Activated naive CD4-positive, alpha-beta T cell treated with anti-CD3 and anti-CD28 coated beads, Interleukin-2, amount 10 ng/mL, durations not matched to agents 7 days and 5 days (primary cell): ENCODE measurements around the gene LSAMP.

Experiments used
- CTCF ChIA-PET: fragments of 350-600 bp; sonication (Branson Sonifier 250); formaldehyde crosslinking; loops from one replicate; lab custom pipeline; 2021; ENCODE audit warnings: antibody characterized with exemption; lab: Charles Lee
- DNase-seq: peaks from one replicate; pipeline ENCODE4 v3.0.0-alpha.2; 2020
- H3K27ac Mint-ChIP-seq: one replicate; pipeline ENCODE4 v1.8.0; 2021; ENCODE audit warnings: mild to moderate bottlenecking, moderate library complexity, mixed read lengths
- H3K27me3 Mint-ChIP-seq: one replicate; pipeline ENCODE4 v1.8.0; 2021; ENCODE audit warnings: mild to moderate bottlenecking, mixed read lengths
- H3K36me3 Mint-ChIP-seq: one replicate; pipeline ENCODE4 v1.8.0; 2021; ENCODE audit warnings: mixed read lengths
- H3K4me1 Mint-ChIP-seq: one replicate; pipeline ENCODE4 v1.8.0; 2021; ENCODE audit warnings: mixed read lengths
- H3K4me3 Mint-ChIP-seq: one replicate; pipeline ENCODE4 v1.8.0; 2021; ENCODE audit warnings: mild to moderate bottlenecking, moderate library complexity, mixed read lengths
- H3K9me3 Mint-ChIP-seq: one replicate; pipeline ENCODE4 v1.8.0; 2021; ENCODE audit warnings: mixed read lengths

LSAMP gene

DNA sequence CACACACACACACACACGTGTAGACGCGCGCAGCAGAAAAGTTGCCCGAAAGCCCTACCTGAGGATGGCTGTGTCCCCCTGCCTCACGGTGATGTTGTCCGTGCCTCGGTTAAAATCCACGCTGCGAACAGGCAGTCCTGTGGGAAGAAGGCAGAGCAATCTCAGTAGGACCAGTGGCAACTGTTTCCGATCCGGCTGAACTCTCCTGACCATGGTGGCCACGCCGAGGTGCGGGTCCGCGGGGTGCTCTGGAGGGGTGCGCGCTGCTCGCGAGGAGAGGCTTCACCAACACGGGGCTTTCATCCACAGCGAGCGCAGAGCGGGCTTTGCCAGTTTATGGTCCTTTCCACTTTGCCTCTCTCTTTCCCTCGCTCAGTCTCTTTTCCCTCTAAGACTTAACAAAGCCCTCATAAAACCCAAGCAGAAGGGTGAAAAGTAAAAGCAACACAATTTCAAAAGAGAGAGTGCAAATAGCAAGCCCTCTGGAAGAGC is 422 bp downstream of the LSAMP start:
- Mint-ChIP-seq H3K27me3 (peaks cover 16% of the 10 kb centered on the region), H3K36me3 (no peaks in the 10 kb centered on the region), H3K9me3 (peaks cover 4% of the 10 kb centered on the region), H3K27ac (no peak overlapping the region), H3K4me1 (no peaks in the 10 kb centered on the region), H3K4me3 (no peak overlapping the region)
- CTCF ChIA-PET, result no interaction called here
- DNase-seq, result no peak

DNA sequence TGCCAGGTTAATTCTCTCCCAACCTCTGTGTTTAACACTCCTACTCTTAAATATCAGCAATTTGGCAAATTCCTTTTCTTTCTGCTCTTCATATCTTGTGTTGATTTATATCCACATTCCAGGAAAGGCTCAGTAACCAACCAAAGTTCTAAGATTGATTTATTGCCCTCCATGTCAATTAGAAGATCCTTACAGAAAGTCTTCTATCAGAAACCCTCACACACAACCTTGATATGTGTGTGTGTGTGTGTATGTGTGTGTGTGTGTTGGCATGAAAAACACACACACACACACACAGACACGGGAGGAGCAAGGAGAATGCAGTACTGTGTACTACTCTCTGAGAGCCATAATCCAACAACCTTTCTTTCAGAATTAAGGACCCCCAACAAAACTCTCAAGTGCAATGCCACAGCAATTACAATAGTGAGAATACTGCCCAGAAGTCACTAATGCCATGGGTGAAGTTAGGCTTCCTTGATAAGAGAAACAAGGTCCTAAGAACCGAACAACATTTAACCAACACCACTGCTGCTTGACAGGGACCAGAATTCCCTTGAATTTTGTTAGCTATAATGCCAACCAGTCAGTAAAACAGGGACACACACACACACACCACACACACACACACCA is 1.1 kb downstream of the LSAMP start:
- no peak overlapping the region for H3K27ac Mint-ChIP-seq
- H3K4me1 Mint-ChIP-seq, result no peaks in the 10 kb centered on the region
- no peaks in the 10 kb centered on the region for H3K36me3 Mint-ChIP-seq
- peaks cover 16% of the 10 kb centered on the region for H3K27me3 Mint-ChIP-seq
- no peak overlapping the region for H3K4me3 Mint-ChIP-seq
- CTCF ChIA-PET, result no interaction called here
- DNase-seq, result no peak
- H3K9me3 Mint-ChIP-seq, result peaks cover 2% of the 10 kb centered on the region

DNA sequence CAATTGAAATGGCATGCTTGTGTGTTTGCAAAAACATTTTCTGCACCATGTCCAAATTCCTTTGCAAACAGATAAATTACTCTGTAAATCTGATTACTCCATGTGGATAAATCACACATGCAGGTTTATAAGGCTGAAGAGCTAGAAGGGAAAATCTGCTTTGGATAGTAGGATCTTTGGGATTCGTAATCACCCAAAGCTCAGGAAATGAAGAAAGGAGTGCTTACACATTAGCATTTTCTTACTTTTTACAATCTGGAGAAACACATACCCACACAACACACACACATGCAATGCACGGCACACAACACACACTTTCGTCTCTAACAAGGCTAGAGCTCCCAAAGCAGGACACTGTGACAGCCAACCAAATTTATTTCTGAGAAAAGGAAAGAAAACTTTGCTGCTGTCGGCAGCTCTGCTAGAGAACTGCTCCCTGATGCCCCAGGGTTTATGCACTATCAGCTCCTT is 2.1 kb downstream of the LSAMP start:
- Mint-ChIP-seq H3K27me3 (peaks cover 16% of the 10 kb centered on the region), H3K36me3 (no peaks in the 10 kb centered on the region), H3K9me3 (peaks cover 2% of the 10 kb centered on the region), H3K4me3 (no peak overlapping the region), H3K4me1 (no peaks in the 10 kb centered on the region), H3K27ac (no peak overlapping the region)
- CTCF ChIA-PET, result no interaction called here
- no peak for DNase-seq

DNA sequence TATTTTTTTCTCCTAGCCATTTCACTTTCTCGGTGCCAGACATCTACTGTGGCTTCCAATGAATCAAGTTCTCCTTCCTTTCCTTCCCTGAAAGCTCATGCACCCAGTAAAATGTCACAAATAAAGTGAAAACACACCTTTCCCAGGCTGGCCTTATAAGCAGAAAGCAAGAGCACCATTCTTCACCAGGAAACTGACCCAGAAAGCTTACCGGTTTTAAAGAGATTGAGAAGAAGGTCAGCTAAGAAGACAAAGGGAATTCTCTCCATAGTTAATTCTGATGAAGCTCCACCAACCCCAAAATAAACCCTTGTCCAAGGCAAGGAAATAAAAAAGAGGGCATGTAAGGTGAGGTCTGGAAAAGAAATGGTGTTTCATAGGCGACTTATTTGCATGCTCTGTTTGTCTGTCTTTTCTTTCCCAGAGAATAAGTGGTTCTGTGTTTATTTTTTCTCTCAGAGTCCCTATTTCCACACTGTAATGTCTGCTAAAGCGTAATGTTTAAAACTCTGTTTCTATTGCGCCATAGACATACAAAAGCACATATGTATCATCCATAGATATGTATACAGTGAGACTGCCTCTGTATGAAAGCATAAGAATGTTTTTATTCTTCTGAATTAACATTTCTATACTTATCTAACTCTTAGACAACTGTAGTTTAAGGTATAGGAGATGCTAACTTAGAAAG is 2.8 kb downstream of the LSAMP start:
- Mint-ChIP-seq H3K9me3 (peaks cover 2% of the 10 kb centered on the region), H3K27ac (no peak overlapping the region), H3K36me3 (no peaks in the 10 kb centered on the region), H3K4me1 (no peaks in the 10 kb centered on the region), H3K27me3 (peaks cover 16% of the 10 kb centered on the region), H3K4me3 (no peak overlapping the region)
- CTCF ChIA-PET, result no interaction called here
- DNase-seq, result no peak

GRCh38 chr3:116441652-116442051 is 3.6 kb downstream of the LSAMP start:
- Mint-ChIP-seq H3K27me3 (peaks cover 16% of the 10 kb centered on the region), H3K36me3 (no peaks in the 10 kb centered on the region), H3K4me1 (no peaks in the 10 kb centered on the region), H3K9me3 (no peaks in the 10 kb centered on the region), H3K27ac (no peak overlapping the region), H3K4me3 (no peak overlapping the region)
- CTCF ChIA-PET, result no interaction called here
- DNase-seq, result no peak

DNA sequence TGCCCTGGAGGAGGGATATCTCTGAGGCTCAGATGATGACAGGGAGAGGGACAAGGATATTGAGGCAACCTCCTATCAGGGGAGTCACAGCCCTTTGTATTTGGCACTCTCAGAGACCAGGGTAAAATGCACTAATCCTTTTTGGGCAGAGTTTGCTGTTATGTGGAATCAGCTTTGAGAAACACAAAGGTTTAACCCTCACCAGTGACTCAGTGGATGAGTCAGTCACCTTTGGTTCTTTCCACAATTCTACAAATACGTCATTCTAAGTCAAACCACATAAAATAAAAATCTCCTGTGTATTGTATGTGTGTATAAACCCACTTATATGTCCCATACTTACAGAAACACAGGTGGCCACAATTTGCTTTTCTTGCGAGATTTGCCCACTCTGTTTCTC is 5.1 kb downstream of the LSAMP start:
- no peak overlapping the region for H3K27ac Mint-ChIP-seq
- H3K27me3 Mint-ChIP-seq, result peaks cover 10% of the 10 kb centered on the region
- CTCF ChIA-PET, result no interaction called here
- H3K36me3 Mint-ChIP-seq, result no peaks in the 10 kb centered on the region
- no peaks in the 10 kb centered on the region for H3K4me1 Mint-ChIP-seq
- DNase-seq, result no peak
- no peak overlapping the region for H3K4me3 Mint-ChIP-seq
- H3K9me3 Mint-ChIP-seq, result no peaks in the 10 kb centered on the region

GRCh38 chr3:116433552-116433951 is 11.7 kb downstream of the LSAMP start:
- Mint-ChIP-seq H3K27me3 (no peaks in the 10 kb centered on the region), H3K9me3 (no peaks in the 10 kb centered on the region), H3K36me3 (no peaks in the 10 kb centered on the region), H3K4me1 (no peaks in the 10 kb centered on the region), H3K4me3 (no peak overlapping the region), H3K27ac (no peak overlapping the region)
- no peak for DNase-seq
- CTCF ChIA-PET, result no interaction called here

- H3K27ac Mint-ChIP-seq, result no peak overlapping the region
- H3K36me3 Mint-ChIP-seq, result no peaks in the 10 kb centered on the region
- H3K4me3 Mint-ChIP-seq, result no peak overlapping the region
- no peaks in the 10 kb centered on the region for H3K4me1 Mint-ChIP-seq
- no peaks in the 10 kb centered on the region for H3K27me3 Mint-ChIP-seq
- no peaks in the 10 kb centered on the region for H3K9me3 Mint-ChIP-seq
- CTCF ChIA-PET, result no interaction called here
- no peak for DNase-seq
Measured at GRCh38 chr3:116432795-116433194, 12.5 kb downstream of the LSAMP start.

GRCh38 chr3:116429479-116430269 is 15.6 kb downstream of the LSAMP start:
- no peak for DNase-seq
- H3K9me3 Mint-ChIP-seq, result peaks cover 2% of the 10 kb centered on the region
- H3K4me3 Mint-ChIP-seq, result no peak overlapping the region
- no peaks in the 10 kb centered on the region for H3K27me3 Mint-ChIP-seq
- no peaks in the 10 kb centered on the region for H3K36me3 Mint-ChIP-seq
- no peaks in the 10 kb centered on the region for H3K4me1 Mint-ChIP-seq
- no peak overlapping the region for H3K27ac Mint-ChIP-seq
- CTCF ChIA-PET, result no interaction called here

GRCh38 chr3:116426036-116426435 is 19.3 kb downstream of the LSAMP start:
- CTCF ChIA-PET, result no interaction called here
- no peak overlapping the region for H3K4me3 Mint-ChIP-seq
- H3K4me1 Mint-ChIP-seq, result no peaks in the 10 kb centered on the region
- no peak for DNase-seq
- H3K27me3 Mint-ChIP-seq, result no peaks in the 10 kb centered on the region
- H3K27ac Mint-ChIP-seq, result no peak overlapping the region
- no peaks in the 10 kb centered on the region for H3K36me3 Mint-ChIP-seq
- peaks cover 2% of the 10 kb centered on the region for H3K9me3 Mint-ChIP-seq

DNA sequence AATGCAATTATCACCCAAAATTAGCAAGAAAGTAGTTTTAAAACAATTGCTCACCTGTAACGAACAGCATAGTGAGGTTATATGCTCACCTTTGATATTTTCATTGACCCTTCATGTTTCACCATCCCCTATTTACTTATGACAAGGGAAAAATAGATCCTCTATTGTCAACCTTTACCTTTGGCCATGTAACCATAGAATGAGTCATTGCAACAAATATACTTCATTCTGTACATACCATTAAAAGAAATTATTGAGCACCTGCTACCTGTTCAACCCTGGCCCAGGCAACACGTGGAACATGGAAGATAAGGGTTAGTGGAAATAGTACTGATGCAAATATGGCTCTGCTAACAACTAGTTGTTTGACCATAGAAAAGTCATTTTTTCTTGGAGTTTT is 20.2 kb downstream of the LSAMP start:
- no peak for DNase-seq
- CTCF ChIA-PET, result no interaction called here
- H3K27ac Mint-ChIP-seq, result no peak overlapping the region

GRCh38 chr3:116423945-116424344 is 21.3 kb downstream of the LSAMP start:
- H3K36me3 Mint-ChIP-seq, result no peaks in the 10 kb centered on the region
- H3K4me3 Mint-ChIP-seq, result no peak overlapping the region
- DNase-seq, result no peak
- H3K27me3 Mint-ChIP-seq, result no peaks in the 10 kb centered on the region
- CTCF ChIA-PET, result no interaction called here
- H3K9me3 Mint-ChIP-seq, result peaks cover 2% of the 10 kb centered on the region
- H3K27ac Mint-ChIP-seq, result no peak overlapping the region
- H3K4me1 Mint-ChIP-seq, result no peaks in the 10 kb centered on the region

More for the DNA sequence above, 20.2 kb downstream of the LSAMP start:
- no peaks in the 10 kb centered on the region for H3K4me1 Mint-ChIP-seq
- H3K4me3 Mint-ChIP-seq, result no peak overlapping the region
- H3K27me3 Mint-ChIP-seq, result no peaks in the 10 kb centered on the region
- H3K9me3 Mint-ChIP-seq, result peaks cover 2% of the 10 kb centered on the region
- H3K36me3 Mint-ChIP-seq, result no peaks in the 10 kb centered on the region

- Mint-ChIP-seq H3K4me3 (no peak overlapping the region), H3K36me3 (no peaks in the 10 kb centered on the region), H3K9me3 (peaks cover 2% of the 10 kb centered on the region), H3K27ac (no peak overlapping the region), H3K27me3 (no peaks in the 10 kb centered on the region), H3K4me1 (no peaks in the 10 kb centered on the region)
- DNase-seq, result no peak
- CTCF ChIA-PET, result no interaction called here
Measured at GRCh38 chr3:116423374-116423773, 21.9 kb downstream of the LSAMP start.

DNA sequence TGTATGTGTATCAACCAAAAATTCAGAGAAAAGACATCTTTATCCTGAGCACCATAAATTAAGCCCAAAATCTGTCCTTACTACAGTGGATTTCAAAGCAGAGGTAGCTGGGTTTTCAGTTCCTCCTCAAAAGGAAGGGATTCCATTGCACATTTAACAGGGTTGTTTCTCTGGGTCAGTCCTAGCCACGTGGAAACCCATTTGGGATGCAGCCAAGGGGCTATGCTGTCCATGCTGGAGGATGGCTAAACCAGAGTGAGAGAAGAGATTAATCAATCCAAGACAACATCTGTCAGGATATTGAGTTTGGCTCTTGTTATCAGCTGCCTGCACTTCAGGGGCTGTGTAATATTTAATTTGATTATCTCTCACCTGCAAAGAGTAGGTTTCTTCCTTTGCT is 28.1 kb downstream of the LSAMP start:
- Mint-ChIP-seq H3K9me3 (peaks cover 2% of the 10 kb centered on the region), H3K4me1 (no peaks in the 10 kb centered on the region), H3K36me3 (no peaks in the 10 kb centered on the region), H3K27ac (no peak overlapping the region), H3K4me3 (no peak overlapping the region), H3K27me3 (no peaks in the 10 kb centered on the region)
- CTCF ChIA-PET, result no interaction called here
- no peak for DNase-seq
